ENCODE measurements around the gene POMC.

The POMC gene

DNA sequence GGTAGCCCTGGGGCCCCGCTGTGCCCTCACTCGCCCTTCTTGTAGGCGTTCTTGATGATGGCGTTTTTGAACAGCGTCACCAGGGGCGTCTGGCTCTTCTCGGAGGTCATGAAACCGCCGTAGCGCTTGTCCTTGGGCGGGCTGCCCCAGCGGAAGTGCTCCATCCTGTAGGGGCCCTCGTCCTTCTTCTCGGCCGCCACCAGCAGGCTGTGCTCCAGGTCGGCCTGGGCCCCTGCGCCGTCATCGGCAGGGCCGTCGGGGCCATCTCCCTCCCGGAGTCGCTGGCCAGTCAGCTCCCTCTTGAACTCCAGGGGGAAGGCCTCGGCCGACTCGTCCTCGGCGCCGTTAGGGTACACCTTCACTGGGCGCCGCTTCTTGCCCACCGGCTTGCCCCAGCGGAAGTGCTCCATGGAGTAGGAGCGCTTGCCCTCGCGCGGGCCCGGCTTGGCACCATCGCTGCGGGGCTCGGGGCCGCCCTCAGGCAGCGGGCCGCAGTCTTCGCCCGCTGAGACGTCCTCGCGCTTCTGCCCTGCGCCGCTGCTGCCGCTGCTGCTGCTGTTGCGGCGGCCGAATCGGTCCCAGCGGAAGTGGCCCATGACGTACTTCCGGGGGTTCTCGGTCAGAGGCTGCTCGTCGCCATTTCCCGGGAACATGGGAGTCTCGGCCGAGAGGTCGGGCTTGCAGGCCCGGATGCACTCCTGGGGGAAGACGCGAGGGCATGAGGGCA lies 7.2 kb downstream of the POMC start:
- Histone ChIP-seq H3K36me3 (ENCODE audit: low read length) (no peaks in the 10 kb centered on the region), H2AFZ (ENCODE audit: low read depth, low read length, severe bottlenecking) (no peak overlapping the region), H3F3A (ENCODE audit: insufficient read depth) (no peaks in the 10 kb centered on the region), H3K9me3 (ENCODE audit: insufficient read depth, low read length) (no peaks in the 10 kb centered on the region), H3K9me2 (replicated peaks; ENCODE audit: insufficient read depth, low read length) (no peaks in the 10 kb centered on the region), H4K20me1 (ENCODE audit: low read depth, low read length) (no peaks in the 10 kb centered on the region), H3K79me2 (ENCODE audit: insufficient read depth, low read length) (no peaks in the 10 kb centered on the region), H3K27me3 (ENCODE audit: low read length) (no peaks in the 10 kb centered on the region), H3K9ac (ENCODE audit: low read length) (no peak overlapping the region), H3K4me2 (ENCODE audit: low read depth, low read length, poor library complexity, severe bottlenecking) (no peak overlapping the region), H3K27ac (ENCODE audit: low read depth, low read length) (no peak overlapping the region), H3K4me3 (ENCODE audit: insufficient read depth, low read length, poor library complexity, severe bottlenecking) (no peak overlapping the region)
- TF ChIP-seq, protein P1, sequence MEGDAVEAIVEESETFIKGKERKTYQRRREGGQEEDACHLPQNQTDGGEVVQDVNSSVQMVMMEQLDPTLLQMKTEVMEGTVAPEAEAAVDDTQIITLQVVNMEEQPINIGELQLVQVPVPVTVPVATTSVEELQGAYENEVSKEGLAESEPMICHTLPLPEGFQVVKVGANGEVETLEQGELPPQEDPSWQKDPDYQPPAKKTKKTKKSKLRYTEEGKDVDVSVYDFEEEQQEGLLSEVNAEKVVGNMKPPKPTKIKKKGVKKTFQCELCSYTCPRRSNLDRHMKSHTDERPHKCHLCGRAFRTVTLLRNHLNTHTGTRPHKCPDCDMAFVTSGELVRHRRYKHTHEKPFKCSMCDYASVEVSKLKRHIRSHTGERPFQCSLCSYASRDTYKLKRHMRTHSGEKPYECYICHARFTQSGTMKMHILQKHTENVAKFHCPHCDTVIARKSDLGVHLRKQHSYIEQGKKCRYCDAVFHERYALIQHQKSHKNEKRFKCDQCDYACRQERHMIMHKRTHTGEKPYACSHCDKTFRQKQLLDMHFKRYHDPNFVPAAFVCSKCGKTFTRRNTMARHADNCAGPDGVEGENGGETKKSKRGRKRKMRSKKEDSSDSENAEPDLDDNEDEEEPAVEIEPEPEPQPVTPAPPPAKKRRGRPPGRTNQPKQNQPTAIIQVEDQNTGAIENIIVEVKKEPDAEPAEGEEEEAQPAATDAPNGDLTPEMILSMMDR (IDR thresholded peaks at IDR 0.05; ENCODE audit: insufficient read depth, low read length, poor library complexity, severe bottlenecking), result no peak
- TF ChIP-seq EZH2phosphoT487 (conservative IDR thresholded peaks at IDR 0.05; ENCODE audit: low read length), result no peak

DNA sequence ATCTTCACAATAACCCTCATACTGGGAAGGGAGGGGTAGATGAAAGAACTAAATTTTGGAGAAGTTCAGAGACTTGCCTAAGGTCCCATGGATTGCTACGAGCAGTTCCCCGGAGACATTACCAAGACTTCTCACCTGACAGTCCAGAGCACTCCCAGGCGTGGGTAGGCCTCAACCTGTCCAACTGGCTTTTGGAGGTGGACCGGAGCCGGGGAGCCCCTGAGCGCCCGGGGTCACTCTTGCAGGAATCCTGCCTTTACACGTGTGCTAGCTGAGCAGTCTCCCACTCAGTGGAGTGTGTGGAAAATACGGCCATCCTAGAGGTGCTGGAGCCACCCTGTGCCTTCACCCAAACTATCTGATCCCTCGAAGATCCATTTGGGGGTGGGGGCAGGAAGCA lies 8.0 kb downstream of the POMC start:
- no peaks in the 10 kb centered on the region for H3K27me3 ChIP-seq (ENCODE audit: low read length)
- H3K79me2 ChIP-seq (ENCODE audit: insufficient read depth, low read length), result no peaks in the 10 kb centered on the region
- no peaks in the 10 kb centered on the region for H3K9me3 ChIP-seq (ENCODE audit: insufficient read depth, low read length)
- H3K4me2 ChIP-seq (ENCODE audit: low read depth, low read length, poor library complexity, severe bottlenecking), result no peak overlapping the region
- no peaks in the 10 kb centered on the region for H3F3A ChIP-seq (ENCODE audit: insufficient read depth)
- no peaks in the 10 kb centered on the region for H3K36me3 ChIP-seq (ENCODE audit: low read length)
- no peaks in the 10 kb centered on the region for H4K20me1 ChIP-seq (ENCODE audit: low read depth, low read length)
- H3K9ac ChIP-seq (ENCODE audit: low read length), result no peak overlapping the region
- no peaks in the 10 kb centered on the region for H3K9me2 ChIP-seq (replicated peaks; ENCODE audit: insufficient read depth, low read length)
- no peak overlapping the region for H3K27ac ChIP-seq (ENCODE audit: low read depth, low read length)
- TF ChIP-seq, protein P1 (IDR thresholded peaks at IDR 0.05; ENCODE audit: insufficient read depth, low read length, poor library complexity, severe bottlenecking), result no peak
- no peak for TF ChIP-seq EZH2phosphoT487 (conservative IDR thresholded peaks at IDR 0.05; ENCODE audit: low read length)
- H2AFZ ChIP-seq (ENCODE audit: low read depth, low read length, severe bottlenecking), result no peak overlapping the region
- no peak overlapping the region for H3K4me3 ChIP-seq (ENCODE audit: insufficient read depth, low read length, poor library complexity, severe bottlenecking)

DNA sequence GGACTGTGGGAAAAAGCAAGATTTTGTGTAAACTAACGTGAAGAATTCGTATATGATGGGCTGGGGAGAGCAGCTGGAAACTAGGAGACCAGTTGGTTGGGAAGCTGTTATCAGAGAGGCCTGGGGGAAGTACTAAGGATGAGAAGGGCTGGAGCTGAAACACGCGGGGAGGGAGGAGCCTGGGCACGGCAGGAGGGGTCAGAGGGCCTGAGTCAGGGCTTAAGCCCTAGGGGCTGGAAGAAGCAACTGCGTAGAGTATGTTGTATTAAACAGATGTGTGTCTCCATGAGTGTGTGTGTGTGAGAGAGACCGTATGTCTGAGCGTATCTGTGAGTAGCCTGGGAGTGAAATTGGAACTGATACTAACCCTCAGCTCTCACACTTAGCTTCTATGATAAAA lies 8.4 kb downstream of the POMC start:
- Histone ChIP-seq H3K79me2 (ENCODE audit: insufficient read depth, low read length) (no peaks in the 10 kb centered on the region), H3K4me2 (ENCODE audit: low read depth, low read length, poor library complexity, severe bottlenecking) (no peak overlapping the region), H4K20me1 (ENCODE audit: low read depth, low read length) (no peaks in the 10 kb centered on the region), H3K27ac (ENCODE audit: low read depth, low read length) (no peak overlapping the region), H2AFZ (ENCODE audit: low read depth, low read length, severe bottlenecking) (no peak overlapping the region), H3F3A (ENCODE audit: insufficient read depth) (no peaks in the 10 kb centered on the region), H3K9me3 (ENCODE audit: insufficient read depth, low read length) (no peaks in the 10 kb centered on the region), H3K36me3 (ENCODE audit: low read length) (no peaks in the 10 kb centered on the region), H3K4me3 (ENCODE audit: insufficient read depth, low read length, poor library complexity, severe bottlenecking) (no peak overlapping the region), H3K9me2 (replicated peaks; ENCODE audit: insufficient read depth, low read length) (no peaks in the 10 kb centered on the region), H3K9ac (ENCODE audit: low read length) (no peak overlapping the region), H3K27me3 (ENCODE audit: low read length) (no peaks in the 10 kb centered on the region)
- TF ChIP-seq, protein P1 (IDR thresholded peaks at IDR 0.05; ENCODE audit: insufficient read depth, low read length, poor library complexity, severe bottlenecking), result no peak
- TF ChIP-seq EZH2phosphoT487 (conservative IDR thresholded peaks at IDR 0.05; ENCODE audit: low read length), result no peak
